BE2C (cell line): ENCODE data around the gene OVCA2. TPM values are rescaled to one million over a fixed set of nuclear protein-coding genes. Genes with fewer than 3 reads are reported as not detected.

Experiments used
- DNase-seq: peaks from one replicate; pipeline ENCODE4 v3.0.0-alpha.2; 2020
- H3K27me3 ChIP-seq: fragments of 250-450 bp; sonication (Bioruptor Pico); 2 replicates; pipeline ENCODE4 v1.5.1; 2020; ENCODE audit warnings: mild to moderate bottlenecking
- H3K36me3 ChIP-seq: fragments of 250-450 bp; sonication (Bioruptor Pico); 2 replicates; pipeline ENCODE4 v1.5.1; 2020; ENCODE audit warnings: mild to moderate bottlenecking
- H3K4me1 ChIP-seq: fragments of 250-450 bp; sonication (Bioruptor Pico); 2 replicates; pipeline ENCODE4 v1.5.1; 2020
- H3K4me3 ChIP-seq: 2 replicates; pipeline ENCODE4 v1.5.1; 2011; ENCODE audit warnings: low read depth, low read length
- H3K9me3 ChIP-seq: fragments of 250-450 bp; sonication (Bioruptor Pico); 2 replicates; pipeline ENCODE4 v1.5.1; 2020
- polyA plus RNA-seq: library from polyadenylated mRNA; unstranded; fragments of >200 nt; gene quantifications from one replicate; pipeline ENCODE4 v1.2.1, GENCODE V29; 2012; ENCODE audit warnings: low read depth, missing spikeins; ENCODE audit not compliant: insufficient read length, insufficient read depth
- TF ChIP-seq, protein P1 (sequence below): IDR thresholded peaks from 2 replicates; pipeline ENCODE4 v1.5.1; 2012; ENCODE audit warnings: mild to moderate bottlenecking, low read depth, low read length

Gene OVCA2
- polyA plus RNA-seq, result 45.7 TPM

DNA sequence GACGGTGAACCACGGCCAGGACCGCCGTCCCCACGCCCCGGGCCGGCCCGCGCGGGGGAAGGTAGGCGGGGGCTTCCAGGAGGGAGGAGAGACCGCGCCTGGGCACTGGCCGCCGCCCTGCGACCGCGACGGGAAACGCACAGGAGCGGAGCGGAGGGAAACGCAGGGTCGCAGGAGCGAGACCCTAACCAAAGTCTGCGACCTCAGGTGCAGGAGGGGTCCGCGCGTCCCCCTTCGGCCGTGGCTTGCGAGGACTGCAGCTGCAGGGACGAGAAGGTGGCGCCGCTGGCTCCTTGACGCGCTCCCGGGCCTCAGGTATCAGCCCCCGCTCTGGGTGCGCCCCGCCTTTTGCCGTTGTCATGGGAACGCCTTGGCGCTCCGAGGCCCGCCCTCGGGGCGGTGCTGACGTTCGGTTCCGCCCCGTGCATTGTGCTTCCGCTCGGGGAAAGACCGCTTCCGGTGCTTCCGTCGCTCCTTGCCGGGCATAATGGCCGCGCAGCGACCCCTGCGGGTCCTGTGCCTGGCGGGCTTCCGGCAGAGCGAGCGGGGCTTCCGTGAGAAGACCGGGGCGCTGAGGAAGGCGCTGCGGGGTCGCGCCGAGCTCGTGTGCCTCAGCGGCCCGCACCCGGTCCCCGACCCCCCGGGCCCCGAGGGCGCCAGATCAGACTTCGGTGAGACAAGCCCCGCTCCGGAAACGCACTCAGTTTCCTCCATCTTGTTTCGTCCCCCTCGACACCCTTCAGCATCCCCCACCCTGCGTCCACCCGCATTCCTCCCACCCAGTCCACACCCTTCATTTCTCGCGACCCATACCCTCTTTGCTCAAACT, at the start of gene OVCA2:
Gene OVCA2, plus strand, starts transcription at position 462 of the 829 bp plus-strand sequence. Its CDS starts 26 bp downstream, at position 488.
- Histone ChIP-seq H3K4me1 (no peaks in the 10 kb centered on the region), H3K27me3 (no peaks in the 10 kb centered on the region), H3K36me3 (no peaks in the 10 kb centered on the region), H3K9me3 (no peaks in the 10 kb centered on the region), H3K4me3 (peak within 1 kb of the TSS; percentile 75)
- DNase-seq, result peak; percentile 92
- TF ChIP-seq, protein P1, sequence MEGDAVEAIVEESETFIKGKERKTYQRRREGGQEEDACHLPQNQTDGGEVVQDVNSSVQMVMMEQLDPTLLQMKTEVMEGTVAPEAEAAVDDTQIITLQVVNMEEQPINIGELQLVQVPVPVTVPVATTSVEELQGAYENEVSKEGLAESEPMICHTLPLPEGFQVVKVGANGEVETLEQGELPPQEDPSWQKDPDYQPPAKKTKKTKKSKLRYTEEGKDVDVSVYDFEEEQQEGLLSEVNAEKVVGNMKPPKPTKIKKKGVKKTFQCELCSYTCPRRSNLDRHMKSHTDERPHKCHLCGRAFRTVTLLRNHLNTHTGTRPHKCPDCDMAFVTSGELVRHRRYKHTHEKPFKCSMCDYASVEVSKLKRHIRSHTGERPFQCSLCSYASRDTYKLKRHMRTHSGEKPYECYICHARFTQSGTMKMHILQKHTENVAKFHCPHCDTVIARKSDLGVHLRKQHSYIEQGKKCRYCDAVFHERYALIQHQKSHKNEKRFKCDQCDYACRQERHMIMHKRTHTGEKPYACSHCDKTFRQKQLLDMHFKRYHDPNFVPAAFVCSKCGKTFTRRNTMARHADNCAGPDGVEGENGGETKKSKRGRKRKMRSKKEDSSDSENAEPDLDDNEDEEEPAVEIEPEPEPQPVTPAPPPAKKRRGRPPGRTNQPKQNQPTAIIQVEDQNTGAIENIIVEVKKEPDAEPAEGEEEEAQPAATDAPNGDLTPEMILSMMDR, result peak; percentile 37

DNA sequence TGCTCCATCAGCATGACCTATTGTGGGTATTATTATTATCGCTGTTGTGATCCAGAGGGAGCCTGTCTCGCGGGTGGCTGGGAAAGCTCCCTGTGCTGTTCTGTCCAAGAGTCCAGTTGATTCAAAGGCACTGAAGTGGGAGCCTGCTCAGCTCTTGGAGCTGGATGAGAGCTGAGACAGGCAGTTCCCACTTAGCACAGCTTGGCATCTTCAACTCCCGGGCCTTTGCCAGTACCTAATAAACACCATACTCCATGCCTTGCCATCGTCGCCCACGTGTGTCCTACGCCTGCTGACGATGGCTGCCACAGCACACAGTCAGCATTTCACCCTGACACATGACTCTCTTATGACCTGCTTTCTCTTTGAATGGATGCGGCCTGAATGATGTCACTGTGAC, 49.3 kb upstream of the OVCA2 start:
- Histone ChIP-seq H3K9me3 (no peaks in the 10 kb centered on the region), H3K36me3 (no peaks in the 10 kb centered on the region), H3K4me3 (no peak overlapping the region), H3K27me3 (no peaks in the 10 kb centered on the region), H3K4me1 (no peaks in the 10 kb centered on the region; the same call in 1 of the 2 replicates)
- no peak for DNase-seq
- TF ChIP-seq, protein P1, result no peak

DNA sequence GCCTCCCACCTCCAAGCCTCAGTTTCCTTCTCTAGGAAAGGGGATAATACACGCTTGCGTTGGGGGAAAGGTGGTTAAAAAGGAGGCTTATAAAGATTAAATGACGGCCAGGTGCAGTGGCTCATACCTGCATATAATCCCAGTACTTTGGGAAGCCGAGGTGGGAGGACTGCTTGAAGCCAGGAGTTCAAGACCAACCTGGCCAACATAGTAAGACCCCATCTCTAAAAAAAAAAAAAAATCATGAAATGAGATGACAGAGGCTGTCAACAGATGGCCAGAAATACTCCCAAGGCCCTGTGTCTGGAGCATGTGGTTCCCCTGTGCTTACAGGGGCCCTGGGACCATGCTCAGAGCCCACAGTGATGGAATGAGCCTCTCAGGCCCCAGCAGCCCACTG, 47.1 kb upstream of the OVCA2 start:
- Histone ChIP-seq H3K36me3 (no peaks in the 10 kb centered on the region), H3K9me3 (no peaks in the 10 kb centered on the region), H3K4me1 (no peaks in the 10 kb centered on the region; the same call in 1 of the 2 replicates), H3K27me3 (no peaks in the 10 kb centered on the region), H3K4me3 (no peak overlapping the region)
- no peak for DNase-seq
- TF ChIP-seq, protein P1, result no peak

DNA sequence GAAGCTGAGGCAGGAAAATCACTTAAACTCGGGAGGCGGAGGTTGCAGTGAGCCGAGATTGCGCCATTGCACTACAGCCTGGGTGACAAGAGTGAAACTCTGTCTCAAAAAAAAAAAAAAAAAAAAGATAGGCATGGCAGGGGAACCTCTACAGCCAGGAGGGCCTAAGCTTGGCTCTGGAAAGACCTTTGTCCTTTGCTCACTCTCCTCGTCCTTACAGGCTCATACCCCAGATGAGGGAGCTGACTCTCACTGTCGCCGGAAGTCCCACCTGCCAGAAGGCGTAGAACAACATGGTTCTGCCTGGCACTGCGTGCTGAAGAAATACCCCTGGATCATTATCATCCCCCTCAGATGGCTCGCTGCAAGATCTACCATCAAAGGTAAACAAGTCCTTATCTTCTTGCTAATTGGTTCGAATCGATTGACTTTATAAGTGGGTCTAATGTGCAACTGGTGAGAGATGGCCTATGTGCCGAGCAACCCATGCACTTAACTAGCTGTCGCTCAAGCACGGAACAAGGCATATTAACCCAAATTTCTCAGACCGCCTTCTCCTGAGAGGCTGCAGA, 46.4 kb upstream of the OVCA2 start:
- no peaks in the 10 kb centered on the region for H3K36me3 ChIP-seq

DNA sequence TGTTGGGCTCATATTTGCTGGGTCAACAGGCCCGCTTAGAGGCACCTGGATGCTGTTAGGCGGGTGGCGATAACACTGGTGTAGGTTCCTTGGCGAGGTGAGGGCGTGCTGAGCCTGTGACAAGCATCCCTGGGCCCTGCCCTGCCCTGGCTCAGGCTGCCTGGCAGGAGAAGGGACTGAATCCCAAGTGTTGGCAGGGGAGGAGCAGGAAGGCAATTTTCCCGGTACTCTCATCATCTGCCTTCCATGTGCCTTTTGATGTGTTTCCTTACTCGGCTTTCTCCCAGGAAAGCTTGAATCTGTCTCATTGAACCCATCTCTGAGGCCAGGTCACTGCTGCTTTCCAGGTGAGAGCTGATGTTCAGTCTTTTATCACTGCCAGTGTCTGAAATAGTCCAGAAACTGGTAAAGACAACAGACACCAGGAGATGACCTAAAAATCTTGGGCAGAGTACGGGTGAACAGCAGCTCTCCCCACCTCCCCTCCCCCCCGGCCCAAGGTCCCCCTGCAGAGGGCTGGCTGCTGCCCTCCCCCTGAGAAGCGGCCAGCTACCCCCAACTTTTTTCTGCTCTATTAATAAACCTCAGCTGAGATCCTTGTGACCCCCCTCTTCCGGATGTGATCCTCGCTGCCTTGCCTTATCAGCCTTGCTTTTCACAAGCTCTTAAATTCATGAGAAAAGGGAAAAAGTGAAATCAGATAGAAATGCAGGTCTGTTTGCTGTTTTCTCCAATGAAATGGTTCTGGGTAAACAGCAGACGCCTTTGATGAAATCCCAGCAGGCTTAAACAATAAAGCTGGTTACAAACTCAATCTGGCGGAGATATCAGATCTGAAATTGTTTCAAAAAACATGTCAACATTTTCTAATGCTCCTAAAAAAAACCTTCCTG, 45.7 kb upstream of the OVCA2 start:
- H3K4me1 ChIP-seq, result no peaks in the 10 kb centered on the region; the same call in 1 of the 2 replicates
- DNase-seq, result no peak
- H3K36me3 ChIP-seq, result no peaks in the 10 kb centered on the region
- H3K27me3 ChIP-seq, result no peaks in the 10 kb centered on the region
- H3K4me3 ChIP-seq, result no peak overlapping the region
- TF ChIP-seq, protein P1, result no peak
- H3K9me3 ChIP-seq, result no peaks in the 10 kb centered on the region

More for the DNA sequence above, 46.4 kb upstream of the OVCA2 start:
- Histone ChIP-seq H3K4me1 (no peaks in the 10 kb centered on the region; the same call in 1 of the 2 replicates), H3K4me3 (no peak overlapping the region), H3K27me3 (no peaks in the 10 kb centered on the region), H3K9me3 (no peaks in the 10 kb centered on the region)
- TF ChIP-seq, protein P1, result no peak
- DNase-seq, result no peak
